Measurements from ENCODE around the gene CCDC85C.

DNA sequence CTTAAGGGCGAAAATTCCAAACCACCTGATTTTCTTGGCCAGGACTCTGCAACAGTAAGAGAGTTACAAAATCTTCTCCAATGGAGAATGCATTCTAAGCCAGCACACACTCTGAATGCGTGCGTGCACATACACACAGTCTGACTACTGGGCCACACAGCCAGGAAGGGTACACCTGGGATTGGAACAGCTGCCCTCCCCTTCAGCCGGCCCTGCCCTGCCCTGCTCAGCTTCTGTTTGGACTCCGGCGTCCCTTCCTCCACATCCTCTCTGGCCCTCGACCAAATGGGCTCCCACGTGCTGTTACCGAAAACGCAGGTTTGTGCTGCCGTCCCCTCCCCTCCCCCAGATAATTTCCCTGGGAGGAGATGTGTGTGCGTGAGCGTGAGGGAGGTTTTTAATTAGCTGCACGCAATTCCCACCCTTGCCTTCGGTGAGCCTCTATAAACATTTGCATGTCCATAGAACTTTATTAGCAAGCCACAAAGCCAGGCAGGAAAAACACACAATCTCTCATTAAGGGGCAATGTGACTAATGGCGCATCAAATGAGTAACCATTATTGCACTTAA is 79.8 kb downstream of the CCDC85C start:
- TF ChIP-seq, protein P1, sequence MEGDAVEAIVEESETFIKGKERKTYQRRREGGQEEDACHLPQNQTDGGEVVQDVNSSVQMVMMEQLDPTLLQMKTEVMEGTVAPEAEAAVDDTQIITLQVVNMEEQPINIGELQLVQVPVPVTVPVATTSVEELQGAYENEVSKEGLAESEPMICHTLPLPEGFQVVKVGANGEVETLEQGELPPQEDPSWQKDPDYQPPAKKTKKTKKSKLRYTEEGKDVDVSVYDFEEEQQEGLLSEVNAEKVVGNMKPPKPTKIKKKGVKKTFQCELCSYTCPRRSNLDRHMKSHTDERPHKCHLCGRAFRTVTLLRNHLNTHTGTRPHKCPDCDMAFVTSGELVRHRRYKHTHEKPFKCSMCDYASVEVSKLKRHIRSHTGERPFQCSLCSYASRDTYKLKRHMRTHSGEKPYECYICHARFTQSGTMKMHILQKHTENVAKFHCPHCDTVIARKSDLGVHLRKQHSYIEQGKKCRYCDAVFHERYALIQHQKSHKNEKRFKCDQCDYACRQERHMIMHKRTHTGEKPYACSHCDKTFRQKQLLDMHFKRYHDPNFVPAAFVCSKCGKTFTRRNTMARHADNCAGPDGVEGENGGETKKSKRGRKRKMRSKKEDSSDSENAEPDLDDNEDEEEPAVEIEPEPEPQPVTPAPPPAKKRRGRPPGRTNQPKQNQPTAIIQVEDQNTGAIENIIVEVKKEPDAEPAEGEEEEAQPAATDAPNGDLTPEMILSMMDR (IDR thresholded peaks at IDR 0.05) = no peak
- TF ChIP-seq POLR2A (IDR thresholded peaks at IDR 0.05) = no peak
- no peak for TF ChIP-seq POLR2AphosphoS5 (IDR thresholded peaks at IDR 0.05)
- TF ChIP-seq EP300 (IDR thresholded peaks at IDR 0.05) = no peak
